ENCODE results near the gene ZNF292.

DNA sequence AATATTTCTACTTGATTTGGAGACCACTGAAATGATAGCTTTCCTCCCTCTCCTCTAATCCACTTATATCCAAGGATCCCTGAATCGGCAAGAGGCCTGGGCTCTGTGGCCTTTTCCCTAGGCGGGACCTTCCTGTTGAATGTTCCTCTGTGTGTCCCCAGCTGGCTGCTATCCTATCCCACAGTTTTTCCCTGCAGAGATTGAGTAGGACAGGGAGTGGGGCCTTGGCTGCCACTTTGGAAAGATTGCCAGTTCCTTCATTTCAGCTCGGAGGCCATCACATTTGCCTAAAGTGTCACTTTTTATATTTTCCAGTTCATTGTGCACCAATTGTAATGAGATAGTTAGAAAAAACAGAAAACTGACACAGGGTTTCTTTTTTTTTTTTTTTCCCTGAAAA lies 128.1 kb downstream of the ZNF292 start:
- TF ChIP-seq MYC (IDR thresholded peaks at IDR 0.05; ENCODE audit: low read depth, low read length) = no peak
- TF ChIP-seq, protein P1, sequence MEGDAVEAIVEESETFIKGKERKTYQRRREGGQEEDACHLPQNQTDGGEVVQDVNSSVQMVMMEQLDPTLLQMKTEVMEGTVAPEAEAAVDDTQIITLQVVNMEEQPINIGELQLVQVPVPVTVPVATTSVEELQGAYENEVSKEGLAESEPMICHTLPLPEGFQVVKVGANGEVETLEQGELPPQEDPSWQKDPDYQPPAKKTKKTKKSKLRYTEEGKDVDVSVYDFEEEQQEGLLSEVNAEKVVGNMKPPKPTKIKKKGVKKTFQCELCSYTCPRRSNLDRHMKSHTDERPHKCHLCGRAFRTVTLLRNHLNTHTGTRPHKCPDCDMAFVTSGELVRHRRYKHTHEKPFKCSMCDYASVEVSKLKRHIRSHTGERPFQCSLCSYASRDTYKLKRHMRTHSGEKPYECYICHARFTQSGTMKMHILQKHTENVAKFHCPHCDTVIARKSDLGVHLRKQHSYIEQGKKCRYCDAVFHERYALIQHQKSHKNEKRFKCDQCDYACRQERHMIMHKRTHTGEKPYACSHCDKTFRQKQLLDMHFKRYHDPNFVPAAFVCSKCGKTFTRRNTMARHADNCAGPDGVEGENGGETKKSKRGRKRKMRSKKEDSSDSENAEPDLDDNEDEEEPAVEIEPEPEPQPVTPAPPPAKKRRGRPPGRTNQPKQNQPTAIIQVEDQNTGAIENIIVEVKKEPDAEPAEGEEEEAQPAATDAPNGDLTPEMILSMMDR (IDR thresholded peaks at IDR 0.05; ENCODE audit: low read depth, low read length) = no peak

Data from NB4 (cell line).